HG03139 (cell line): ENCODE measurements around the gene RNLS.

Experiments used
- ATAC-seq: cut with Tn5 transposase; IDR thresholded peaks from one replicate; pipeline ENCODE4 v1.9.1; 2021; ENCODE audit not compliant: unreplicated experiment

Gene RNLS

GRCh38 chr10:88270871-88271713 lies 312.0 kb downstream of the RNLS start:
- ATAC-seq, result peak; percentile 76

- no peak for ATAC-seq
Measured at GRCh38 chr10:88270061-88270808, 312.9 kb downstream of the RNLS start.

GRCh38 chr10:88262591-88263234 lies 320.4 kb downstream of the RNLS start:
- ATAC-seq, result no peak

- ATAC-seq, result no peak
Measured at GRCh38 chr10:88261152-88261551, 322.0 kb downstream of the RNLS start.

GRCh38 chr10:88260329-88261051 lies 322.6 kb downstream of the RNLS start:
- ATAC-seq, result no peak

GRCh38 chr10:88259381-88259780 lies 323.7 kb downstream of the RNLS start:
- ATAC-seq, result no peak

- no peak for ATAC-seq
Measured at GRCh38 chr10:88256886-88257285, 326.2 kb downstream of the RNLS start.

GRCh38 chr10:88256013-88256680 lies 327.0 kb downstream of the RNLS start:
- ATAC-seq, result no peak

- ATAC-seq, result no peak
Measured at GRCh38 chr10:88254091-88254490, 329.0 kb downstream of the RNLS start.

- no peak for ATAC-seq
Measured at GRCh38 chr10:88253622-88254021, 329.5 kb downstream of the RNLS start.

- ATAC-seq, result no peak
Measured at GRCh38 chr10:88253128-88253527, 330.0 kb downstream of the RNLS start.

GRCh38 chr10:88249450-88249849 lies 333.7 kb downstream of the RNLS start:
- no peak for ATAC-seq

- ATAC-seq, result no peak
Measured at GRCh38 chr10:88246675-88247074, 336.4 kb downstream of the RNLS start.

GRCh38 chr10:88245974-88246511 lies 337.1 kb downstream of the RNLS start:
- ATAC-seq, result no peak

GRCh38 chr10:88244781-88245625 lies 338.1 kb downstream of the RNLS start:
- no peak for ATAC-seq

- ATAC-seq, result no peak
Measured at GRCh38 chr10:88243836-88244730, 339.0 kb downstream of the RNLS start.

GRCh38 chr10:88243202-88243744 lies 339.8 kb downstream of the RNLS start:
- ATAC-seq, result no peak

GRCh38 chr10:88241501-88241900 lies 341.6 kb downstream of the RNLS start:
- no peak for ATAC-seq
